ENCODE data around the gene ELAVL3.
"Not testable (repeated sequence)": the region's sequence is repeated elsewhere in the genome, so short reads cannot be mapped to it uniquely, and the experiment has no call there.

Gene ELAVL3

DNA sequence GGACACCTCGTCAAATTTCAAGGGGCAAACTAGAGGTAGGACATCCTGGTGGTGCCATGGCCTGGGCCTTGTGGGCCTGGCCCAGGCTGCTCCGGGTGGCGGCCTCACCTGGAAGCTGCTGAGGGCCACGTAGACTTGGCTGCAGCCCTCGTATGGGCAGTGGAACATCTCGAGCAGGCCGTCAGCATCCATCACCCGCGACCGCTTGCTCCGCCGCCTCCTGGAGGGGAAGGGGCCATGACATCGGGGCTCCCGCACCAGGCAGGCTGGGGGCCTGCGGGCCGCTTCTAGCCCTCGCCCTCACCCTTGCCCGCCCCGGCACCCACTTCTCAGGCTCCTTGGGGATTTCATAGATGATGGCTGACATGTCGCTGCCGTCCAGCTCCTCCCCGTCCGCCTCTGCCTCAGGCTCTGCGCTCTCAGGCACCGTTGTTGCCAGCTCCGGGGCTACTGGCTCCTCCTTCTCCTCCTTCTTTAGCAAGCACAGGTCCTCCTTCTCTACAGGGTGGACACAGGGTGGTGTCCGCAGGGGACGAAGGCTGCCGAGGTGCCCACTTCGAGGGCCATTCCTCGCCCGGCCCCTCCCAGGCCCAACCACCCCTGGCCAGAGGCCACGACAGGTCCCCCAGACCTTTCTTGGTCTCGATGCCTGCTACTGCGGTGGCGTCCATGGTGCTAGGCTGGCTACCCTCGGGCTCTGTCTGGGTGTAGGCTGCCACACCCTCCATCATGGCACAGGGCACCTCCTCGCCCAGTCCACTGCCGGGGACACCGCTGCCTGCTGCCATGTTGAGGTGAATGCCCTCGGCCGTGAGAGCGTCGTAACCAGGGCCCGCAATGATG lies 6.0 kb upstream of the ELAVL3 start:
- no peak for DNase-seq (ENCODE audit: low spot score)
- FAIRE-seq: no peak

DNA sequence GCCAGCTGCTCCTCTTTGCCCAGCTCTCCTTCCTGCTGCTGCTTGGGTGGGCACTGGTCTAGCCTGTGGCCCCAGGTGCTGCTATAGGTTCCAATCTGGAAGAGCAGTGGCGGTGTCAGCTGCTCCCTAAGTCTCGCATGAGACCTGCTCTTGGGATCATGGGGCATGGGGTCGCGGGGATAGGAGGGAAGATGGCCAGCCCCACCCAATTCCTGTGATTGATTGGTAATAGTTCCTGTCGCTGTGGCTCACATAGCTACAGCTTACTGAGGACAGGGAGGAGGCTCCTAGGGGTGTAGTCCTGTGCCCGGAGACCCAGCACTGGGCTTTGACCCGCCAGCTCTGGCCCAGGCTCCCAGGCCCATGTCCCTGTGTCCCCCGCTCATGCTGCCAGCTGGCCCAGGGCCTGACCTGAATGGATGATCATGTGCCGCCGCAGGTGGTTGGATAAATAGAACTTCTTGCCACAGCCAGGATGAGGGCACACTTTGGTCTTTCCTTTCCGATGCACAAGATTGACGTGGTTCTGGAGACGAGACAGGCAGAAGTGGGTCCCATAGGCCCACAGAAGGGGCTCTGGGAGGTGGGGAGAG lies 4.5 kb upstream of the ELAVL3 start:
- FAIRE-seq (no peak), DNase-seq (ENCODE audit: low spot score) (no peak)

DNA sequence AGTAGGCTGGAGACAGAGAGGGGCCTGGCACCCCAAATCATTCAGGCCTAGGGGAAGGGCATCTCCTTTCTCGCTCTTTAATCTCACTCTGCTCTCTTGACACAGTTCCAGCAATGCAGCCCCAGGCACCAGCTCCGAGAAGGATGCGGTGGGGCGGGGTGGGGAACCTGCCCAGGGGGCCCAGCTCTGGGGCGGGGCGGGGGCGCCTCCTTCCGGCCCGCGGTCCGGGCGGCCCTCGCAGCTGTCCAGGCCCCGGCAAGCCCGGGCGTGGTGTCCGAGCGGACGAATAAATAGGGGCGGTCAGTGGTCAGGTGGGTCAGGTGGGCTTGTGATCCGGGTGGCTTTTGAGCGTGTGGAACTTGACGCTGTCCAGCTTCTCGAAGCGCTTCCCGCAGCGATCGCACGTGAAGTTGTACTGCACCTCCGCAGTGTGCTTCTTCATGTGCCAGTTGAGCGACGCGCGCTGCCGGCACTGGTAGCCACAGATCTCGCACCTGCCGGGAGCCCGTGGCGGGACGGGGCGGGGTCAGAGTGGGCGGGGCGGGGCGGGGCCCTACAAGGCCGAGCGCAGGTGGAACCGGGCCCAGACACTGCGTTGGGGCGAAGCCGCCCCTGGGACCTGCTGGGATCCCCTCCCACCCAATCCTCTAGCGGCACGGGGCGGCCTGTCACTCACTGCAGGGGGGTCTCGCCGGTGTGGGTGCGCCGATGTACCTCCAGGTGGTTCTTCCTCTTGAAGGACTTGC lies 2.7 kb upstream of the ELAVL3 start:
- no peak for DNase-seq (ENCODE audit: low spot score)
- no peak for FAIRE-seq

DNA sequence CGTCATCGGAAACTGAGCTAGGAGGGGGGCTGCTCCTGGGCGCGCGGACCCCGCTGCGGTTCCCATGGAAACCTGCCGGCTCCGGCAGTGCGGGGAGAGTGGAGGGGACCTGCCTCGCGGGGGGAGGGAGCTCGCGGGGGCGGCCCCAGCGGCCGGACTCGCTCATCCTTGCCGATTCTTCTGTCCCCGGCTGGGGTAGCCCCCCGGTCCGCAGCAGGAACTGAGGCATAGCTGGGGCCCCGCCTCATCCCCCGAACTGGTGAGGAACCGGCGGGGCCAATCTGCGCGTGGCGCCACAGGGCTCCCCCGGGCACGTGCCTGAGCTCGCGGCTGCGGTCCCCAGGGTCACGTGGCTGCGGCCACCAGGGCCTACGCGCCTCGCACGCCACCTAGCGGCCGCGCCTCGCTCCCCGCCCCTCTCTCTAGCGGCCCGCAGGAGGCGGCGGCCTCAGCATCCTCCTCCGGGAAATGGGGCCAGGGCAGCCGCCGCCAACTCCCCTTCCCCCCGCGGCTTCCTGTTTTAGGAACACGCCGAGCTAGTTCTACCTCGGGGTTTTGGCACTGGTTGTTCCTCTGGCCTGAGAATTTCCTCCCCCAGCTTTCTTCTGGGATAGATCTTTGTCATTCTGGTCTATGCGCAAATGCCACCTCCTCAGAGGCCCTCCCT lies 1.7 kb upstream of the ELAVL3 start:
- FAIRE-seq (peak; percentile 13), DNase-seq (ENCODE audit: low spot score) (peak; percentile 81)

DNA sequence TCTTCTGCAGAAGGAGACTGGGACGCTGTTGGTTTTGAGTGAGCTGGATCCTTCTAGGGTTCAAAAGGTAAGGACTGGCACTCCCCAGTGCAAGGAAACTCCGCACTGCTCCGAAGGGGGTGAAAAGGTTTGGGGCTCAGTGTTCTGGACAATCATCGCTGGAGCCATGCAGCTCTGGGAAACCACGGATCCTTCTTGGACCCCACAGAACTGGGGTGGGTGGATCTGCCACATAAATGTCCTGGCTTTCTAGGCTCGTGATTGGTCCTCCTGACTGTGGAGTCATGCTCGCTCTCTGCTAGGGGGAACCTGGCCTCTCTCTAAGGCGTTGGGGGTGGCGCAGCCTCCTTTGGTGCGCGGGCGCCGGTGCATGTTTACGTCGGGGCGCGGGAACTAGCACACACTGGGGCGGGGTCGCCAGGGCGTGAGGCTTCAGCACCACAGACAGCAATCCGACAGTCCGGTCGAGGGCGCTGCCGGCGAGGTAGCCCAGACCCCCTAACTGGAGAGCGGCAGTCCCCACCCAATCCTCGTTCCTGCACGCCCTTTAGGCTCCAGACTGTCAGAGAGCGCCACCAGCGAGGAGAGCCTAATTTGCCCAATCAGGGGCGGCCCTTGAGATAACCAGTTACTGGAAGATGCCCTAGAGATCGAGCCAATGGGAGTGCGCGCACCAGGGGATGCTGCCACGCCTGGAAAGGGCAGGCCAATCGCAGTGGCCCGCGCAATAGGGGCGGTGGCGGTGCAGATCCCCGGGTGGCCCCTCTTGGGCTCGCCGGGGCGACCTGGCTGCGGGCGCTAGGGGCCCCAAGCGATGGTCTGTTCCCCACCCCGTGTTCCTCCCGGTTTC lies 913 bp upstream of the ELAVL3 start:
- DNase-seq (ENCODE audit: low spot score) (no peak), FAIRE-seq (no peak)

DNA sequence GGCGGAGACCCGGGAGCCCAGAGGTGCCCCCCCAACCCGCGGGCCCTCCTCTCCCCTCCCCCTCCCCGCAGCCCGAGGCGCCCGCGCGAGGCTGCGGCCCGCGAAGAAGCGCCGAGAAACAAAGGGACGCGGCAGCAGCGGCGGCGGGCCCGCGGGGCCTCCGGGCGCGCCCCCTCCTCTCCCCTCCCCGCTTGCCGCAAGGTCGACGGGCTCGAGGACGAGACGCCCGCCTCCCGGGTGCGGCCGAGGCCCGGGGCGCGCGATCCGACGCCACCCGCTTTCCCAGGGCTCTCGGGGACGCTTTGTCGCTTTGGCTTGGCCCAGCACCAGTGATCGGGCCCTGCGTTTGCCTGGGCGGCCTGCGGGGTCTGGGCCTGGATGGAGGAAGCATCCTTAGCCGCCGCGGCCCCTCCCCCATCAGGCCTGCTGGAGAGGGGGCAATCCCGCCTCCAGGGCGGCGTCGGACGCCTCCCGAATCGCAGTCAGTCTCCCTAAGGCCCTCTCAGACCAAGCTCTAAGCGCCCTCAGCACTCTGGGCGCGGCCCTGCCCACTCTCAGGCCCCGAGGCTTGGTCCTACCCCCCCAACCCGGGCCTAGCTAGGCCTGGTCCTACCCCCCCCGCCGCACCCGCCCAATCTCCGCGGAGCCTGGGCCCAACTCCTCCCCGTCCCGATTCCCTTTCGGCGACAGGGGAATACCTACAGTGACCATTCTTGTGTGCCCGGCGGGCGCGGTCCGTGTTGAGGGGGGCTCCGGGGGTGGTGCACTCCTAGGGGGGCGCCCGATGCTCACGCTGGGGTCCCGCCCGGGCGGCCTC lies 740 bp downstream of the ELAVL3 start:
- no peak for DNase-seq (ENCODE audit: low spot score)
- FAIRE-seq: no peak

DNA sequence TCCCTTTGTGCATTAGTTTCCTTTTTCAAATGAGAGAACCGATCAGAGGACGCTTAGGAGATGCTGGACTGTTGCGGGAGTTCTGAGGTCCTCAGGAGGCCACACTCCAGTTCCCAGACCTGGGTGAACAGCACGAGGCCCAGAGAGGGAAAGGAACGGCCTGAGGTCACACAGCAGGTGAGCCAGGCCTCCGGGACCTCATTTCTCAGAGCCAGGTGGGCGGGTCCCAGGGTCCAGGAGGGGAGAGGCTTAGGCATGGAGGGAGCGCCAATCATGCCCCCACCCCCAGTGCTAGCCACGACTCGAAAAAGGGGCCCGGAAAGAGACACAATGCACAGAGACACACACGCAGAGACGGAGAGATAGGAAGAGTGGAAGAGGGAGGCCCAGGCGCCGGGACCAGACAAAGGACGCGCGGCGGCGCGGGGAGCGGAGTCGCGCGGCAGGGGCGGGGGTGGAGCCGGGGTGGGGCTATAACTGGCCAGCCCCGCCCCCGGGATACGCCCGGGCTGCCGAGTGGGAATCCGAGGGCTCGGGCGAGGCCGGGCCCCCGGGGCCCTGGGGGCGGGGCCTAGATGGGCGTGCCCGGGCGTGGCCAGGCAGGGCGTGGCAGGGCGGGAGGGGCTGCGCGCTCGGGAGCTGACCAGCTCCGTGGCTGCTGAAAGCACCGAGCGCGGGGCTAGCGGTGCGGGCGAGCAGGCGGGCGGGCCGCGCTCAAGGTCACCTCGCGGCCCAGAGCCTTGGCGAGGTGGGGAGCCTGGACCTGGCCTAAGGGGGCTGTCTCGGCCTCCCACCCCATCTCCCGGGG lies 1.6 kb downstream of the ELAVL3 start:
- DNase-seq (ENCODE audit: low spot score) (no peak), FAIRE-seq (no peak)

DNA sequence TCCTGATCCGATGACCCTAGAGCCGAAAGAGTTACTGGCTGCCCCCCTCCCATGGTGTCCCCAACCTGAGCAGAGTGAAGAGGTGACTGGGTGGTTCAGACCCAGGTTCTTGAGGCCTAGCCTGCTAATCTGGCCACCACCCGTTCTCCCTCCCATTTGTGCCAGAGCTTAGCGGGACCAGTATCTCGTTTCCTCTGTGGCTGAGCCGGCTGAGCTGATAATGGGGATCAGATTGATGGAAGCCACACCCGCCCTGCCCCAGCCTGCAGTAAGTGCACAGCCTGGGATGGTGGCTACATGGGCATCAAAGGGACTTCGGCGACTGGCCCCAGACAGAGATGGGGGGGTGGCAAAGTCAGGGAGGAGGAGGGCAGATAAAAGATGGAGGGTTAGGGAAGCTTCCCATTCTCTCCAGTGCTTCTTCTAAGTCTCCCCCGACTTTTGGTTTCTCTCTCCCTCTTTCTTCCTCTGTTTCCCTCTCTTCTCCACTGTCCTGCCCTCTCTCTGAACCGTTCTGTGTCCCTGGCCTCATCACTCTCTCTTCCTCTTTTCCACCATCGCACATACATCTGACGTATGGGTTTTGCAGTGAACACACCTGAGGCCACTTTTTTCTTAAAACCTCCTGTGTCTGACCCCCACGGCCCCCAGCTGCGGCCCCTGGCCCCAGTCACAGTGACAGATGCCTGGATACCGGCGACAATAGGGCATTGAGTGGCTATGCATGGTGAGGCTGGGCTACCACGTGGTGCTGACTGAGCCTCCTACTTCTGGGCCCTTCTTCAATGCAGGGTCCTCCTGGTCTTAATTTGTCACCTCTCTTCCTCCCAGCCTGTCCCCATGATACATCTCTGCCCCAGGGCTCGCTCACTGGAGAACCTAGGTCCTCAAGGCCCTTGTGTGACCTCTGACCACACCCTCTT lies 2.4 kb downstream of the ELAVL3 start:
- no peak for DNase-seq (ENCODE audit: low spot score)
- FAIRE-seq: no peak

DNA sequence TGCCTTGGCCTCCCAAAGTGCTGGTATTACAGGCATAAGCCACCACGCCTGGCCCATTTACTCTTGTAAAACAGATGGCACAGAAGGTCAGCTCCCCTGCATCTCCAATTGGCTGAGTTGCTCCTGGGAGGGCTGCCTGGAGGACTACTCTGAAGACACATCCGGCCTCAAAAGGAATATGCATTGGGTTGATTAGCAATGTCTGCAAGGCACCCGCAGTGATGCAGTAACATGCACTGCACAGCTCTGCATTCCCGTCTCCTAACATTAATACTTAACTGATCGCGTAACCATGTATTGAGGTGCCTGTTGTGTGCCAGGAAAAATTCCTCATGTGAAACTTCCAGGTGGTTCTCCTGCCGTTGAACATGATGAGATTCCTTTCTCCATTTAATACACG lies 5.0 kb downstream of the ELAVL3 start:
- FAIRE-seq (no peak), DNase-seq (ENCODE audit: low spot score) (no peak)

DNA sequence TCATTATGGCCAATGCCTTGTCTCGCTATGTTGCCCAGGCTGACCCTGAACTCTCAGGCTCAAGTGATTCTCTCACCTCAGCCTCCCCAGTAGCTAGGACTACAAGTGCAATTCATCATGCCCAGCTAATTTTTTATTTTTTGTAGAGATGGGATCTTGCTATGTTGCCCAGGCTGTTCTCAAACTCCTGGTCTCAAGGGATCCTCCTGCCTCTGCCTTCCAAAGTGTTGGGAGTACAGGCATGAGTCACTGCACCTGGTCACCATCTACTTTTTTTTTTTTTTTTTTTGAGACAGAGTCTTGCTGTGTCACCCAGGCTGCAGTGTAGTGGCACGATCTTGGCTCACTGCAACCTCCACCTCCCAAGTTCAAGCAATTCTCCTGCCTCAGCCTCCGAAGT lies 5.5 kb downstream of the ELAVL3 start:
- not testable (repeated sequence) for DNase-seq (ENCODE audit: low spot score); FAIRE-seq

DNA sequence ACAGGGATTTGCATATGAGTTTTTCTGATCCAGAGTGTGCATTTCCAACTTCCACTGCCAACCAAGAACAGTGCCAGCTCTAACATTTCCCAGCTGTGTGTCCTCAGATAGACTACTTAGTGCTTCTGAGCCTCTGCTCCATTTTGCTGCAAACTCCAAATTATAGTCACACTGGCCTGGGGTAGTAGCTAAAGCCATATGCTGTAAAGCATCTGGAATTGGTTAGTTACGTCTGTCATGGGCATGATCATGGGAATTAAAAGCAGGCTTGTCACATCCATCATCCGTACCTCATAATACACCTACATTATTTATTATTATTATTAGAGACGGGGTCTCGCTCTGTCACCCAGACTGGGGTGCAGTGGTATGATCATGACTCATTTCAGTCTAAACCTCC lies 7.1 kb downstream of the ELAVL3 start:
- DNase-seq (ENCODE audit: low spot score) (no peak), FAIRE-seq (no peak)

DNA sequence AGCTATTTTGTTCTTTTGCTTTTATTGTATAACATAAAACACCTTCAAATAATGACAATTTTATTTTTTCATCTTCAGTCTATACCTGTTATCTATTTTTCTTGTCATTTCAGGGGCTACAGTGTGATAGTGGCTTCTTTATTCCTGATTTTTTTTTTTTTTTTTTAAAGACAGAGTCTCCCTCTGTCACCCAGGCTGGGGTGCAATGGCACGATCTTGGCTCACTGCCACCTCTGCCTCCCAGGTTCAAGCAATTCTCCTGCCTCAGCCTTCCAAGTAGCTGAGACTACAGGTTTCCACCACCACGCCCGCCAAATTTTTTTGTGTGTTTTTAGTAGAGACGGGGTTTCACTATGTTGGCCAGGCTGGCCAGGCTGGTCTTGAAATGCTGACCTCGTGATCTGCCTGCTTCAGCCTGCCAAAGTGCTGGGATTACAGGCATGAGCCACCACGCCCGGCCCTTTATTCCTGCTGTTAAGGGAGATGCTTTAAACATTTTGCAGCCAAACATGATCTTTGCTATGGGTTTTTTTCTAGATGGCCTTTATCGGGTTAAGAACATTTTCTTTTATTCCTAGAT lies 12.5 kb downstream of the ELAVL3 start:
- not testable (repeated sequence) for FAIRE-seq

DNA sequence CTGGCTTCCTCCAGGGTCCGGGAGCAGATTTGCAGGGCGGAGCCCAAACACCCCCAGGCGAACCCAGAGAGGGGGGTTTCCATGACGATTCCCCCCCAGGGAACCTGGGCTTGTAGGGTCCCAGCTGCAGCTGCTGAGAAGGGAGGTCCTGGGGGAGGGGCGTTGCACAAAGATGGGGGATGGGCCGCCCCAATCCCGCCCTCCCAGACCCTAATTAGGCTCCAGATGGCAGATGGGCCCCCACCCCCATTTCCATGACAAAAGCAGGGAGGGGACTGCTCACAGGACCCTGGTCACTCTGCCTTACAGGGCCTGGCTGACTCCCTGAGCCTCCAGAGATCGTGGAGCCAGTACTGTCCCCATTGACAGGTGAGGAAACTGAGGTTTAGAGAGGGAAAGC lies 15.2 kb downstream of the ELAVL3 start:
- no peak for FAIRE-seq
- DNase-seq (ENCODE audit: low spot score): no peak

More for the DNA sequence above, 12.5 kb downstream of the ELAVL3 start:
- not testable (repeated sequence) for DNase-seq (ENCODE audit: low spot score)

DNA sequence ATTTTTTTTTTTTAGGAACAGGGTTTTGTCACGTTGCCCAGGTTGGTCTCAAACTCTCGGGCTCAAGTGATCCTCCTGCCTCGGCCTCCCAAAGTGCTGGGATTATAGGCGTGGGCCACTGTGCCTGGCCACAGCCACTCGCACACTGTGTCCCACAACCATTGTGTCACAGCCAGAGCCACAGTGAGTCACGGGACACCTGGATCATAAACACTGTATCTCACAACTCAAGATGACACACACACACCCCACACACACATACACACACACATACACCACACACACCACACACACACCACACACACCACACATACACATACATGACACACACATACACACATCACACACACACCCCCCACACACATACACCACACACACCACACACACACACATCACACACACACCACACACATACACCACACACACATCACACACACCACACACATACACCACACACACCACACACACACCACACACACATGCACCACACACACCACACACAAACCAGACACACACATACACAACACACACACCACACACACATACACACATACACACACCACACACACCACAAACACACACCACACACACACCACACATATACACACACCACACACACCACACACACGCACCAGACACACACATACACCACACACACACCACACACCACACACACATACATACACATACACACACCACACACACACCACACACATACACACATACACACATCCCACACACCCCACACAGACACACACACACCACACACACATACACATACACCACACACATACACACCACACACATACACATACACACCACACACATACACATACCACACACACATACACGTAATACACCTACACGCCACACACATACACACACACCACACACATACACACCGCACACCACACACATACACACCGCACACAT lies 16.2 kb downstream of the ELAVL3 start:
- FAIRE-seq (peak; percentile 100), DNase-seq (ENCODE audit: low spot score) (no peak)

DNA sequence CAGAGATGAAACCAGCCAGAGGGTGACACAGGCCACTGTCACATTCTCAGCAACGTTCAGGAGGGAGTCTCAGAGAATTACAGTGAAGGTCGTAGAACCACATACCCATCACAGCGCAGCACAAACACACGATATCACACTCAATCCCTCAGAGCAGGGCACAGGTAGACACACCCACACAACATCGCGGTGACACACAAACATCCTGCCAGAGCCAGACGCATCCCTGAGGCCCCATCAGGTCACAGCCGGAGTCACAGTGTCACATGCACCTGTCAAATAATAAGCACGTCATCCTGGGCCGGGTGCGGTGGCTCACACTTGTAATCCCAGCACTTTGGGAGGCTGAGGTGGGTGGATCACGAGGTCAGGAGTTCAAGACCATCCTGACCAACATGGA lies 17.5 kb downstream of the ELAVL3 start:
- no peak for DNase-seq (ENCODE audit: low spot score)
- FAIRE-seq: no peak

DNA sequence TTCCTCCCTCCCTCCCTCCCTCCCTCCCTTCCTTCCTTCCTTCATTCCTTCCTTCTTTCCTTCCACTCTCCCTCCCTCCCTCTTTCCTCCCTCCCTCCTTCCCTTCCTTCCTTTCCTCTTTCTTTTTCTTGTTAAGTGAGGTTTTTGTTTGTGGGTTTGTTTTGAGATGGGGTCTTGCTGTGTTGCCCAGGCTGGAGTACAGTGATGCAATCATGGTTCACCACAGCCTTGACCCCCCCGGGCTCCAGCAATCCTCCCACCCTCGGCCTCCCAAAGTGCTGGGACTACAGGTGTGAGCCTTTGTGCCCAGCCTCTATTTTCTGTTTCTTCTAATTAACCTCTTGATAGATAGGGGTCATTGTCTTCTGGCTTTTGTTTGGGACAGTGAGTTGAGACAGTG lies 19.4 kb downstream of the ELAVL3 start:
- no peak for FAIRE-seq
- no peak for DNase-seq (ENCODE audit: low spot score)

DNA sequence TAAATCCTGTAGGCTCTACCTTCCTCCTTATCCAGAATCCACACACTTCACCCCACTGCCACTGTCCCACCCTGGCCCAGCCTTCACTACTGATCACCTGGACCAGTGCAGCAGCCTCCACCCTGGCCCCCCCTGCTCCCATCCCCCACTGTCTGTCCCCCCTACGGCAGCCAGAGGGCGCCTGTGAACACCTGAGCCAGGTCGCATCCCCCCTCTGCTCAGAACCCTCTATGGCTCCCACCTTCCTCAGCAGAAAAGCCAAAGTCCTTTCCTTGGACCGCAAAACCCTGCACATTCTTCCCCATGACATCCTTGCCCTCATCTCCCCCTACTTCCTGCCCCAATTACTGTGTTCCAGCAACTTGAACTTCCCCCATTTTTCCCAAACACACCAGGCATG lies 20.6 kb downstream of the ELAVL3 start:
- DNase-seq (ENCODE audit: low spot score): no peak
- no peak for FAIRE-seq
